Stimulated activated naive CD8-positive, alpha-beta T cell treated with anti-CD3 and anti-CD28 coated beads, Interleukin-15, Interleukin-2, amounts not matched to agents 100 ng/mL and 50 ng/mL, for 24 hours (primary cell): ENCODE measurements around the gene MCOLN2.
"Not testable (repeated sequence)": the region's sequence is repeated elsewhere in the genome, so short reads cannot be mapped to it uniquely, and the experiment has no call there.

ENCODE experiments used
- H3K27ac Mint-ChIP-seq: one replicate; pipeline ENCODE4 v1.8.0; 2021; ENCODE audit warnings: mild to moderate bottlenecking, mixed read lengths
- H3K27me3 Mint-ChIP-seq: one replicate; pipeline ENCODE4 v1.8.0; 2021; ENCODE audit warnings: mixed read lengths
- H3K36me3 Mint-ChIP-seq: one replicate; pipeline ENCODE4 v1.8.0; 2021; ENCODE audit warnings: low read depth, mixed read lengths
- H3K4me1 Mint-ChIP-seq: one replicate; pipeline ENCODE4 v1.8.0; 2021; ENCODE audit warnings: low read depth, mixed read lengths
- H3K4me3 Mint-ChIP-seq: one replicate; pipeline ENCODE4 v1.8.0; 2021; ENCODE audit warnings: mild to moderate bottlenecking, mixed read lengths
- H3K9me3 Mint-ChIP-seq: one replicate; pipeline ENCODE4 v1.8.0; 2021; ENCODE audit warnings: mixed read lengths

The MCOLN2 gene

GRCh38 chr1:84997667-84998600 is 1.0 kb upstream of the MCOLN2 start:
- Mint-ChIP-seq H3K27ac (peak overlapping the region; percentile 73), H3K36me3 (peaks cover 26% of the 10 kb centered on the region), H3K4me3 (peak overlapping the region; percentile 90), H3K27me3 (peaks cover 34% of the 10 kb centered on the region), H3K9me3 (no peaks in the 10 kb centered on the region), H3K4me1 (peaks cover 54% of the 10 kb centered on the region)

GRCh38 chr1:84995484-84996334 is 1.2 kb downstream of the MCOLN2 start:
- Mint-ChIP-seq H3K36me3 (peaks cover 35% of the 10 kb centered on the region), H3K4me3 (peak overlapping the region; percentile 90), H3K4me1 (peaks cover 73% of the 10 kb centered on the region), H3K27me3 (peaks cover 31% of the 10 kb centered on the region), H3K27ac (peak overlapping the region; percentile 91), H3K9me3 (no peaks in the 10 kb centered on the region)

- Mint-ChIP-seq H3K27ac (peak overlapping the region; percentile 53), H3K4me3 (peak overlapping the region; percentile 28)
Measured at GRCh38 chr1:84991097-84991920, 5.6 kb downstream of the MCOLN2 start.

GRCh38 chr1:84988588-84988987 is 8.3 kb downstream of the MCOLN2 start:
- peak overlapping the region; percentile 80 for H3K27ac Mint-ChIP-seq
- peaks cover 3% of the 10 kb centered on the region for H3K27me3 Mint-ChIP-seq
- H3K4me3 Mint-ChIP-seq = peak overlapping the region; percentile 30
- H3K9me3 Mint-ChIP-seq = no peaks in the 10 kb centered on the region
- H3K4me1 Mint-ChIP-seq = peaks cover 44% of the 10 kb centered on the region
- H3K36me3 Mint-ChIP-seq = peaks cover 42% of the 10 kb centered on the region

More at GRCh38 chr1:84991097-84991920, 5.6 kb downstream of the MCOLN2 start:
- Mint-ChIP-seq H3K4me1 (peaks cover 60% of the 10 kb centered on the region), H3K9me3 (no peaks in the 10 kb centered on the region), H3K27me3 (peaks cover 3% of the 10 kb centered on the region), H3K36me3 (peaks cover 37% of the 10 kb centered on the region)

GRCh38 chr1:84986561-84986960 is 10.4 kb downstream of the MCOLN2 start:
- H3K36me3 Mint-ChIP-seq = peaks cover 29% of the 10 kb centered on the region
- H3K4me1 Mint-ChIP-seq = peaks cover 28% of the 10 kb centered on the region

GRCh38 chr1:84985365-84985764 is 11.5 kb downstream of the MCOLN2 start:
- Mint-ChIP-seq H3K36me3 (peaks cover 40% of the 10 kb centered on the region), H3K27ac (no peak overlapping the region), H3K4me1 (peaks cover 20% of the 10 kb centered on the region), H3K9me3 (peaks cover 4% of the 10 kb centered on the region), H3K27me3 (no peaks in the 10 kb centered on the region), H3K4me3 (no peak overlapping the region)

More at GRCh38 chr1:84986561-84986960, 10.4 kb downstream of the MCOLN2 start:
- H3K27me3 Mint-ChIP-seq, H3K9me3 Mint-ChIP-seq, H3K27ac Mint-ChIP-seq, H3K4me3 Mint-ChIP-seq: not testable (repeated sequence)

- no peak overlapping the region for H3K27ac Mint-ChIP-seq
- H3K36me3 Mint-ChIP-seq = peaks cover 66% of the 10 kb centered on the region
Measured at GRCh38 chr1:84982395-84982794, 14.5 kb downstream of the MCOLN2 start.

GRCh38 chr1:84975035-84975434 is 21.9 kb downstream of the MCOLN2 start:
- peak overlapping the region; percentile 65 for H3K27ac Mint-ChIP-seq
- no peaks in the 10 kb centered on the region for H3K9me3 Mint-ChIP-seq
- H3K4me3 Mint-ChIP-seq = peak overlapping the region; percentile 15
- peaks cover 22% of the 10 kb centered on the region for H3K27me3 Mint-ChIP-seq
- H3K4me1 Mint-ChIP-seq = peaks cover 82% of the 10 kb centered on the region
- peaks cover 43% of the 10 kb centered on the region for H3K36me3 Mint-ChIP-seq

More at GRCh38 chr1:84982395-84982794, 14.5 kb downstream of the MCOLN2 start:
- Mint-ChIP-seq H3K4me1 (peaks cover 28% of the 10 kb centered on the region), H3K4me3 (no peak overlapping the region), H3K9me3 (peaks cover 4% of the 10 kb centered on the region), H3K27me3 (peaks cover 10% of the 10 kb centered on the region)

GRCh38 chr1:84973498-84974334 is 23.2 kb downstream of the MCOLN2 start:
- H3K4me1 Mint-ChIP-seq = peaks cover 81% of the 10 kb centered on the region
- H3K27me3 Mint-ChIP-seq = peaks cover 13% of the 10 kb centered on the region
- H3K27ac Mint-ChIP-seq = peak overlapping the region; percentile 76
- H3K4me3 Mint-ChIP-seq = peak overlapping the region; percentile 33
- H3K9me3 Mint-ChIP-seq = no peaks in the 10 kb centered on the region
- H3K36me3 Mint-ChIP-seq = peaks cover 34% of the 10 kb centered on the region

- Mint-ChIP-seq H3K27me3 (peaks cover 13% of the 10 kb centered on the region), H3K4me3 (peak overlapping the region; percentile 45), H3K4me1 (peaks cover 75% of the 10 kb centered on the region), H3K9me3 (no peaks in the 10 kb centered on the region), H3K36me3 (peaks cover 25% of the 10 kb centered on the region), H3K27ac (peak overlapping the region; percentile 55)
Measured at GRCh38 chr1:84972377-84972987, 24.4 kb downstream of the MCOLN2 start.

GRCh38 chr1:84971957-84972356 is 25.0 kb downstream of the MCOLN2 start:
- Mint-ChIP-seq H3K9me3 (no peaks in the 10 kb centered on the region), H3K4me3 (peak overlapping the region; percentile 12)

GRCh38 chr1:84969489-84970250 is 27.2 kb downstream of the MCOLN2 start:
- Mint-ChIP-seq H3K27me3 (no peaks in the 10 kb centered on the region), H3K4me3 (peak overlapping the region; percentile 6), H3K4me1 (peaks cover 53% of the 10 kb centered on the region), H3K27ac (peak overlapping the region; percentile 78), H3K36me3 (peaks cover 18% of the 10 kb centered on the region), H3K9me3 (no peaks in the 10 kb centered on the region)

More at GRCh38 chr1:84971957-84972356, 25.0 kb downstream of the MCOLN2 start:
- Mint-ChIP-seq H3K27ac (peak overlapping the region; percentile 55), H3K36me3 (peaks cover 19% of the 10 kb centered on the region), H3K27me3 (peaks cover 8% of the 10 kb centered on the region), H3K4me1 (peaks cover 70% of the 10 kb centered on the region)
